Neural progenitor cell (in vitro differentiated cells): ENCODE measurements around the gene NINJ2.

Source experiments
- CTCF ChIP-seq: fragments of 200-600 bp; sonication (generic); IDR thresholded peaks from 2 replicates; pipeline ENCODE4 v1.5.1; 2017; ENCODE audit warnings: antibody characterized with exemption, mild to moderate bottlenecking
- EZH2phosphoT487 ChIP-seq: fragments of 200-600 bp; sonication (generic); IDR thresholded peaks from 2 replicates; pipeline ENCODE4 v1.6.1; 2017; ENCODE audit warnings: antibody characterized with exemption

- no peak for TF ChIP-seq EZH2phosphoT487
- no peak for TF ChIP-seq CTCF
Measured at GRCh38 chr12:539540-540310, 123.5 kb downstream of the NINJ2 start.
